Measurements from ENCODE around the gene GEN1.

GEN1 gene

GRCh38 chr2:17752892-17753802, 791 bp upstream of the GEN1 start:
- DNase-seq: no peak

GRCh38 chr2:17754773-17755425, 961 bp downstream of the GEN1 start:
- no peak for DNase-seq

- no peak for DNase-seq
These were observed 2.7 kb downstream of the GEN1 start for GRCh38 chr2:17756668-17757067.

GRCh38 chr2:17757321-17757720, 3.4 kb downstream of the GEN1 start:
- no peak for DNase-seq

GRCh38 chr2:17758118-17758517, 4.2 kb downstream of the GEN1 start:
- DNase-seq: no peak

- no peak for DNase-seq
These were observed 5.9 kb downstream of the GEN1 start for GRCh38 chr2:17759805-17760204.

GRCh38 chr2:17762451-17762850, 8.5 kb downstream of the GEN1 start:
- DNase-seq: no peak

GRCh38 chr2:17763641-17764333, 9.8 kb downstream of the GEN1 start:
- no peak for DNase-seq

- no peak for DNase-seq
These were observed 11.5 kb downstream of the GEN1 start for GRCh38 chr2:17765398-17765797.

GRCh38 chr2:17768894-17769293, 15.0 kb downstream of the GEN1 start:
- no peak for DNase-seq

- no peak for DNase-seq
These were observed 18.0 kb downstream of the GEN1 start for GRCh38 chr2:17771956-17772355.

GRCh38 chr2:17772532-17772931, 18.6 kb downstream of the GEN1 start:
- no peak for DNase-seq

- no peak for DNase-seq
These were observed 26.6 kb downstream of the GEN1 start for GRCh38 chr2:17780546-17780945.

GRCh38 chr2:17781482-17781881, 27.5 kb downstream of the GEN1 start:
- no peak for DNase-seq

- no peak for DNase-seq
These were observed 32.8 kb downstream of the GEN1 start for GRCh38 chr2:17786727-17787126.

GRCh38 chr2:17788773-17789172, 34.8 kb downstream of the GEN1 start:
- DNase-seq: no peak

GRCh38 chr2:17790536-17790935, 36.6 kb downstream of the GEN1 start:
- no peak for DNase-seq

- no peak for DNase-seq
These were observed 37.3 kb downstream of the GEN1 start for GRCh38 chr2:17791121-17791816.

- DNase-seq: no peak
These were observed 37.8 kb downstream of the GEN1 start for GRCh38 chr2:17791817-17792130.

- no peak for DNase-seq
These were observed 38.6 kb downstream of the GEN1 start for GRCh38 chr2:17792515-17792914.

- DNase-seq: no peak
These were observed 39.4 kb downstream of the GEN1 start for GRCh38 chr2:17793296-17793695.

GRCh38 chr2:17793803-17794354, 39.9 kb downstream of the GEN1 start:
- no peak for DNase-seq

- no peak for DNase-seq
These were observed 41.4 kb downstream of the GEN1 start for GRCh38 chr2:17795309-17795708.

Measured in NCI-H1417 treated with DMSO at 0.1 percent for 48 hours (cell line).